Heart right ventricle (tissue), 16 donors: ENCODE data around the gene OPTC. TPM values are rescaled to one million over a fixed set of nuclear protein-coding genes. Genes with fewer than 3 reads are reported as not detected.
A peak's percentile ranks its signal among the peaks of the same experiment; 100 is the strongest.

ENCODE experiments used
- ATAC-seq, 8 donors: fragments of 200-7000 bp; cut with Tn5 transposase; one replicate each; pipeline ENCODE4 v1.9.1; 2020; ENCODE audit warnings: mild to moderate bottlenecking in 8 of 8, moderate library complexity in 8 of 8, moderate number of reproducible peaks in 1 of 8
- DNase-seq, 2 donors: peaks; one replicate each; pipeline ENCODE4 v3.0.0-alpha.2; 2020
- H3K27ac ChIP-seq, 10 donors: fragments of 200-600 bp; sonication (generic) in 2 of 10; one replicate each; pipeline versions ENCODE4 v1.5.0 to v1.8.0; 2020 to 2022; ENCODE audit warnings: mild to moderate bottlenecking in 3 of 10
- H3K27me3 ChIP-seq, 7 donors: fragments of 200-600 bp; one replicate each; pipeline ENCODE4 v1.8.0; 2021 to 2022; ENCODE audit warnings: mild to moderate bottlenecking in 2 of 7
- H3K36me3 ChIP-seq, 9 donors: fragments of 200-600 bp; sonication (generic) in 1 of 9; one replicate each; pipeline versions ENCODE4 v1.5.0 to v1.8.0; 2020 to 2022; ENCODE audit warnings: mild to moderate bottlenecking in 2 of 9
- H3K4me1 ChIP-seq, 9 donors: fragments of 200-600 bp; sonication (generic) in 1 of 9; one replicate each; pipeline versions ENCODE4 v1.5.0 to v1.8.0; 2020 to 2022; ENCODE audit warnings: mild to moderate bottlenecking in 4 of 9
- H3K4me3 ChIP-seq, 10 donors: fragments of 200-600 bp; sonication (generic) in 2 of 10; one replicate each; pipeline versions ENCODE4 v1.5.0 to v1.8.0; 2020 to 2022; ENCODE audit warnings: mild to moderate bottlenecking in 7 of 10, moderate library complexity in 2 of 10
- H3K9me3 ChIP-seq, 11 donors: fragments of 200-600 bp in 10 of 11; sonication (generic) in 2 of 11; one replicate each; pipeline versions ENCODE4 v1.5.0 to v1.8.0; 2013 to 2022; ENCODE audit warnings: mild to moderate bottlenecking in 2 of 11, control low read depth in 1 of 11, moderate library complexity in 1 of 11
- CTCF ChIP-seq, 9 donors: fragments of 200-600 bp; sonication (generic) in 2 of 9; IDR thresholded peaks; one replicate each; pipeline versions ENCODE4 v1.5.0 to v1.8.0; 2021 to 2022; ENCODE audit warnings: antibody characterized with exemption in 9 of 9, mild to moderate bottlenecking in 5 of 9, moderate library complexity in 1 of 9
- WGBS, 2 donors: extraction: QIAGEN DNeasy Blood & Tissue Kit; methylation state at CpG; one replicate each; pipeline ENCODE4 v1.1.7; 2013; ENCODE audit warnings: inconsistent platforms in 1 of 2; 5-methylcytosine and 5-hydroxymethylcytosine counted together
- intact Hi-C, 10 donors: fragments of 100-400 bp; cut with DNase I; formaldehyde crosslinking; loops; one replicate each; pipeline versions ENCODE4 v1.11.1 to v1.14.2; 2022
- polyA plus RNA-seq, 2 donors: library from polyadenylated mRNA; stranded (reverse); fragments of 200-250 nt; gene quantifications; one replicate each; pipeline ENCODE4 v1.2.3, GENCODE V29; 2013
- total RNA-seq, 10 donors: library from RNA; stranded (reverse); fragmentation: NEBNext Ultra II Directional in 3 of 10; extraction: Animal tissue kit (Norgen Biotek cat#: 25700) in 3 of 10; gene quantifications; one replicate each; pipeline versions ENCODE4 v1.2.1 to v1.2.4, GENCODE V29; 2021 to 2023
- donor health status: Arrhythmogenic right ventricular cardiomyopathy.
- donor health status: ischemic (EF 13 %, LVEDD 7.1; RV severe dilation, severe dysfunction).
- donor health status: healthy with polysubstance abuse.
- donor health status: DM: no; HTN: yes; CAD: no.
- donor health status: DM: no; HTN: no; CAD: no.
- donor health status: ischemic (EF 25% LVEDD 6.9; RV normal size, moderate dysfunction).
- donor health status: ischemic (EF 25% LVEDD 5.7; RV mildly dilated, moderate dysfunction).
- donor health status: healthy.
- donor health status: DM: yes; HTN: yes; CAD: no.
- donor health status: Ischemic cardiomyopathy.
- donor health status: ischemic (EF 35%, LVEDD 5.7; RV mildly dilated, moderate dysfunction).
- donor health status: nonischemic (EF 11% LVEDD 7.7; RV severe dilation, severe dysfunction).
- donor health status: DM: yes; HTN: yes; CAD: no.
- donor health status: PGD.
- donor health status: ischemic (EF 29% LVEDD 5.4; RV normal size, mild dysfunction).
- donor health status: nonischemic (EF 23%, LVEDD 6.1; RV moderate dilation, normal function).

OPTC gene
- total and polyA plus RNA-seq, 12 donors = not detected

- Histone ChIP-seq H3K27me3 (no peaks in the 10 kb centered on the region), H3K4me1 (peaks cover 0 to 11% (median 8%) of the 10 kb centered on the region in 9 donors), H3K36me3 (no peaks in the 10 kb centered on the region), H3K27ac (no peak overlapping the region), H3K9me3 (no peaks in the 10 kb centered on the region), H3K4me3 (no peak overlapping the region)
- ATAC-seq = no peak
- no peak for DNase-seq
- WGBS, 2 donors = 100% methylated on average over 1 of the region's 1 CpG
- intact Hi-C loops = loop anchor here in 5 of 10 donors (5.0 to 10.0 kb wide), 3 partner anchors 117 to 295 kb away; partner anchors contain the start of genes ZBED6 (in 1 of the 5) and ZC3H11A (in 1 of the 5)
- no peak for TF ChIP-seq CTCF (IDR thresholded peaks at IDR 0.05)
These were observed 6.3 kb downstream of the OPTC start for GRCh38 chr1:203500279-203500678.

GRCh38 chr1:203503836-203504235, 9.9 kb downstream of the OPTC start:
- H3K27me3 ChIP-seq = no peaks in the 10 kb centered on the region
- 78 to 86% methylated on average over 3 of the region's 3 CpGs for WGBS, 2 donors
- H3K36me3 ChIP-seq = no peaks in the 10 kb centered on the region
- no peaks in the 10 kb centered on the region for H3K9me3 ChIP-seq
- DNase-seq (no peak), ATAC-seq (no peak)
- H3K27ac ChIP-seq = no peak overlapping the region
- intact Hi-C loops = loop anchor here in 7 of 10 donors (1.0 to 10.0 kb wide), 5 partner anchors 113 to 291 kb away; partner anchors contain the start of genes ZBED6 (in 1 of the 7) and ZC3H11A (in 1 of the 7)
- H3K4me1 ChIP-seq = peaks cover 15 to 42% (median 32%) of the 10 kb centered on the region in 9 donors
- TF ChIP-seq CTCF (IDR thresholded peaks at IDR 0.05) = no peak
- H3K4me3 ChIP-seq = no peak overlapping the region

GRCh38 chr1:203504400-203505250, 10.7 kb downstream of the OPTC start:
- peak overlapping the region in 2 of 10 donors; percentile 0 to 29 for H3K27ac ChIP-seq
- intact Hi-C loops = loop anchor here (1.0 to 10.0 kb wide), 9 partner anchors 53 to 290 kb away; partner anchors contain the start of genes ATP2B4 (in 8 of the 10), ZBED6 (in 1 of the 10) and ZC3H11A (in 1 of the 10)
- H3K9me3 ChIP-seq = no peaks in the 10 kb centered on the region
- peaks cover 15 to 50% (median 34%) of the 10 kb centered on the region in 9 donors for H3K4me1 ChIP-seq
- WGBS, 2 donors = 32 to 34% methylated on average over 12 of the region's 12 CpGs
- ATAC-seq (peak; percentile 30 to 73 (median 54)), DNase-seq (peak; percentile 74 to 88)
- peak; percentile 74 to 94 (median 90) for TF ChIP-seq CTCF (IDR thresholded peaks at IDR 0.05)
- H3K36me3 ChIP-seq = no peaks in the 10 kb centered on the region
- H3K27me3 ChIP-seq = no peaks in the 10 kb centered on the region
- no peak overlapping the region for H3K4me3 ChIP-seq

GRCh38 chr1:203505526-203506204, 11.7 kb downstream of the OPTC start:
- no peak for ATAC-seq
- intact Hi-C loops = loop anchor here (1.0 to 10.0 kb wide), 10 partner anchors 52 to 289 kb away; partner anchors contain the start of genes ATP2B4 (in 8 of the 10), ZBED6 (in 1 of the 10) and ZC3H11A (in 1 of the 10)
- Histone ChIP-seq H3K4me1 (peaks cover 15 to 60% (median 36%) of the 10 kb centered on the region in 9 donors), H3K9me3 (no peaks in the 10 kb centered on the region), H3K27ac (no peak overlapping the region), H3K36me3 (no peaks in the 10 kb centered on the region), H3K27me3 (no peaks in the 10 kb centered on the region), H3K4me3 (no peak overlapping the region)
- no peak for TF ChIP-seq CTCF (IDR thresholded peaks at IDR 0.05)
- WGBS, 2 donors = 92 to 97% methylated on average over 8 of the region's 8 CpGs
- no peak for DNase-seq
